Cardiac muscle cell (in vitro differentiated cells and primary cell): ENCODE data around the gene PRR15L. TPM values are rescaled to one million over a fixed set of nuclear protein-coding genes. Genes with fewer than 3 reads are reported as not detected.

Experiments used
- DNase-seq, 2 donors: peaks; one replicate each; pipeline versions ENCODE4 v3.0.0 to v3.0.0-alpha.2; 2010 to 2017; ENCODE audit warnings: low read depth in 1 of 2, low spot score in 1 of 2
- H3K27ac ChIP-seq: fragments of 200-600 bp; sonication (generic); 2 replicates; pipeline ENCODE4 v1.5.1; 2016
- H3K27me3 ChIP-seq: fragments of 200-600 bp; sonication (generic); 2 replicates; pipeline ENCODE4 v1.6.0; 2016; ENCODE audit warnings: control low read depth
- H3K36me3 ChIP-seq: fragments of 200-600 bp; sonication (generic); 2 replicates; pipeline ENCODE4 v1.5.1; 2016; ENCODE audit warnings: control low read depth
- H3K4me1 ChIP-seq: fragments of 200-600 bp; sonication (generic); 2 replicates; pipeline ENCODE4 v1.8.1; 2017; ENCODE audit warnings: low read depth, mild to moderate bottlenecking, mixed run types
- H3K4me3 ChIP-seq: fragments of 200-600 bp; sonication (generic); 2 replicates; pipeline ENCODE4 v1.5.1; 2016; ENCODE audit warnings: mild to moderate bottlenecking
- H3K9me3 ChIP-seq: fragments of 200-600 bp; sonication (generic); 2 replicates; pipeline ENCODE4 v1.5.1; 2017; ENCODE audit warnings: low read depth, mild to moderate bottlenecking, control low read depth
- CTCF ChIP-seq: IDR thresholded peaks from 2 replicates; pipeline ENCODE4 v1.5.1; 2012; ENCODE audit warnings: low read depth, mild to moderate bottlenecking, low read length
- polyA plus RNA-seq: library from polyadenylated mRNA; unstranded; fragments of >200 nt; fragmentation: Nextera tagmentation; extraction: Ambion mirVana; gene quantifications from 2 replicates; pipeline ENCODE4 v1.2.1, GENCODE V29; 2016
- total RNA-seq: library from RNA; depleted of rRNA; stranded (reverse); fragments of >200 nt; gene quantifications from 2 replicates; pipeline ENCODE4 v1.2.3, GENCODE V29; 2016

Gene PRR15L
- total RNA-seq: not detected in 2 replicates
- polyA plus RNA-seq: 0.22 TPM in 1 of 2 replicates, not detected in the other

- DNase-seq: no peak
- Histone ChIP-seq H3K27ac (no peak within 1 kb of the TSS), H3K36me3 (no peaks in the 10 kb centered on the region), H3K9me3 (no peaks in the 10 kb centered on the region), H3K4me1 (peaks cover 4% of the 10 kb centered on the region), H3K27me3 (no peaks in the 10 kb centered on the region), H3K4me3 (no peak within 1 kb of the TSS)
- TF ChIP-seq CTCF: no peak
These were observed at the start of gene PRR15L for GRCh38 chr17:47957591-47958490. Gene PRR15L, minus strand, starts transcription at chr17:47957883. Its CDS starts 4,649 bp downstream, at chr17:47953234.

DNA sequence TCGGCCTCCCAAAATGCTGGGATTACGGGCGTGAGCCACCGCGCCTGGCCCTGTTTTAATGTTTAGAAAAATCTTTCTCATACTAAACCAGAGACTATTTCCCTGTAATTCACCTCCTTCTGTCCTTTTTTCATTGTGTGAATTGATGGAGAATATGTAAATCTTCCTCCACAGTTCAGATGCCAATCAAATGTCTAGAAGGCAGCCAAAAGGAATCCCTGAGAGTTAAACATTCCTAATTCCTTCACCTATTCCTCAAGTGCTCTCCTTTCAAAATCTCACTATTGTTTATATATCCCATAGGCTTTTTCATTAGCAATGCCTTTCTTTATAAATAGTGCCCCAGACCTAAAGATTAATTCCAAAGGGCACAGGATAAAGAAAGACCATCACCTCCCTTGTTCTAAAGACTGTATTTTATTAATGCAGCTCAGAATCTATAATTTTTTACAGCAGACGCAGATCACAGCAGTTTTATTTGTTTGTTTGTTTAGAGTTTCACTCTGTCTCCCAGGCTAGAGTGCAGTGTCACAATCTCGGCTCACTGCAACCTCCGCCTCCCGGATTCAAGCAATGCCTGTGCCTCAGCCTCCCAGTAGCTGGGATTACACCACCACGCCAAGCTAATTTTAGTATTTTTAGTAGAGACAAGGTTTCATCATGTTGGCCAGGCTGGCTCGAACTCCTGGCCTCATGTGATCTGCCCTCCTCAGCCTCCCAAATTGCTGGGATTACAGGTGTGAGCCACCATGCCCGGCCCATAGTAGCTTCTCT lies 49.4 kb upstream of the PRR15L start:
- Histone ChIP-seq H3K9me3 (no peaks in the 10 kb centered on the region), H3K36me3 (no peaks in the 10 kb centered on the region), H3K27ac (no peak overlapping the region), H3K4me1 (peaks cover 36% of the 10 kb centered on the region), H3K27me3 (no peaks in the 10 kb centered on the region), H3K4me3 (no peak overlapping the region)
- DNase-seq: no peak
- no peak for TF ChIP-seq CTCF

- H3K4me1 ChIP-seq: peaks cover 32% of the 10 kb centered on the region
- peak overlapping the region; percentile 88 for H3K27ac ChIP-seq
- no peaks in the 10 kb centered on the region for H3K9me3 ChIP-seq
- no peaks in the 10 kb centered on the region for H3K36me3 ChIP-seq
- no peak for DNase-seq
- TF ChIP-seq CTCF: no peak
- H3K27me3 ChIP-seq: no peaks in the 10 kb centered on the region
- no peak overlapping the region for H3K4me3 ChIP-seq
These were observed 47.3 kb upstream of the PRR15L start for GRCh38 chr17:48004983-48005382.

- no peak for DNase-seq
- Histone ChIP-seq H3K4me3 (no peak overlapping the region), H3K27ac (peak overlapping the region; percentile 88), H3K9me3 (no peaks in the 10 kb centered on the region), H3K4me1 (peaks cover 32% of the 10 kb centered on the region), H3K36me3 (no peaks in the 10 kb centered on the region), H3K27me3 (no peaks in the 10 kb centered on the region)
- no peak for TF ChIP-seq CTCF
These were observed 45.9 kb upstream of the PRR15L start for GRCh38 chr17:48003417-48004151.

DNA sequence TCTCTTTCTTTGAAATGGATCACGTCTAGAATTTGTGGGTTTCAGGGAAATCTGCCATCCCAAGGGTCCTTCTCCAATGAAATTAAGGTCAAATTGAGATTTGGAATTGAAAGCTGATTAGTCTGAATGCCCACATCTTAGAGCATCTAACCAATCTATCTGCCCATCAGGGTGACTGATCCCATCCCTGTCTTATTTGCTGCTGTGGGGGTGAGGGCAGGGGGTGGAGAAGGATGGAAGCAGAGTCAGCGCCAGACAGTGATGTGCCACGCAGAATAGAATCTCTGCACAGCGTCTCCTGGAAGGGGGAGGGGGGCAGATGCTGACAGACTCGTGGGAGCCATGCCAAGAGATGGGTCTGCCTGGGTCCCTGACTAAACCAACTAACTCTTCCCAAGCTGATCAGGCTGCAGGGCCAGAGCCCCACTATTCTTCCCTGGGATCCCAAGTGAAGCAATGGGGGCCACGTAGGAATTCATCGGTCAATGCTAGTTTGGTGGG lies 45.3 kb upstream of the PRR15L start:
- Histone ChIP-seq H3K27ac (peak overlapping the region; percentile 88), H3K27me3 (no peaks in the 10 kb centered on the region), H3K4me3 (no peak overlapping the region), H3K9me3 (no peaks in the 10 kb centered on the region), H3K4me1 (peaks cover 32% of the 10 kb centered on the region), H3K36me3 (no peaks in the 10 kb centered on the region)
- no peak for TF ChIP-seq CTCF
- no peak for DNase-seq
